Muscle layer of colon (tissue), 2 donors: ENCODE results near the gene HLA-F.

ENCODE experiments used
- H3K27ac ChIP-seq: one replicate; pipeline ENCODE4 v1.7.0; 2013; ENCODE audit warnings: low read depth, mild to moderate bottlenecking, low read length, moderate library complexity
- H3K27me3 ChIP-seq, 2 donors: one replicate each; pipeline ENCODE4 v1.7.0; 2013; ENCODE audit warnings: low read length in 2 of 2, mild to moderate bottlenecking in 2 of 2; ENCODE audit not compliant: insufficient read depth in 2 of 2, control insufficient read depth in 1 of 2
- H3K36me3 ChIP-seq: one replicate; pipeline ENCODE4 v1.7.0; 2013; ENCODE audit warnings: mild to moderate bottlenecking, low read length; ENCODE audit not compliant: insufficient read depth
- H3K4me1 ChIP-seq: one replicate; pipeline ENCODE4 v1.7.0; 2013; ENCODE audit warnings: mild to moderate bottlenecking, low read length; ENCODE audit not compliant: insufficient read depth
- H3K4me3 ChIP-seq, 2 donors: one replicate each; pipeline ENCODE4 v1.7.0; 2013; ENCODE audit warnings: low read length in 2 of 2, low read depth in 1 of 2, mild to moderate bottlenecking in 1 of 2, moderate library complexity in 1 of 2
- H3K9ac ChIP-seq: one replicate; pipeline ENCODE4 v1.7.0; 2013; ENCODE audit warnings: low read length
- H3K9me3 ChIP-seq: one replicate; pipeline ENCODE4 v1.7.0; 2013; ENCODE audit warnings: mild to moderate bottlenecking, low read length
- donor health status: abdominal sarcoma.
- donor health status: Adenocarcinoma of cecum.

HLA-F gene

GRCh38 chr6:29696147-29697125 lies 26.8 kb upstream of the HLA-F start:
- Histone ChIP-seq H3K27me3 (no peaks in the 10 kb centered on the region), H3K9ac (no peak overlapping the region), H3K9me3 (no peaks in the 10 kb centered on the region), H3K4me1 (no peaks in the 10 kb centered on the region), H3K4me3 (no peak overlapping the region), H3K36me3 (no peaks in the 10 kb centered on the region), H3K27ac (no peak overlapping the region)

GRCh38 chr6:29702519-29703103 lies 20.6 kb upstream of the HLA-F start:
- Histone ChIP-seq H3K27me3 (peaks cover 0 to 7% of the 10 kb centered on the region in 2 donors), H3K9ac (no peak overlapping the region), H3K9me3 (no peaks in the 10 kb centered on the region), H3K4me3 (no peak overlapping the region), H3K36me3 (no peaks in the 10 kb centered on the region), H3K27ac (no peak overlapping the region), H3K4me1 (no peaks in the 10 kb centered on the region)

- no peak overlapping the region for H3K27ac ChIP-seq
- no peak overlapping the region for H3K4me3 ChIP-seq
- H3K36me3 ChIP-seq = no peaks in the 10 kb centered on the region
- H3K9me3 ChIP-seq = no peaks in the 10 kb centered on the region
- H3K27me3 ChIP-seq = peaks cover 0 to 7% of the 10 kb centered on the region in 2 donors
- no peak overlapping the region for H3K9ac ChIP-seq
- H3K4me1 ChIP-seq = no peaks in the 10 kb centered on the region
Observed at GRCh38 chr6:29705389-29706231, 17.6 kb upstream of the HLA-F start.

- Histone ChIP-seq H3K9me3 (no peaks in the 10 kb centered on the region), H3K27me3 (no peaks in the 10 kb centered on the region), H3K9ac (no peak overlapping the region), H3K4me3 (no peak overlapping the region), H3K27ac (no peak overlapping the region), H3K4me1 (no peaks in the 10 kb centered on the region), H3K36me3 (no peaks in the 10 kb centered on the region)
Observed at GRCh38 chr6:29708432-29709179, 14.6 kb upstream of the HLA-F start.

GRCh38 chr6:29709188-29709587 lies 14.0 kb upstream of the HLA-F start:
- Histone ChIP-seq H3K4me3 (no peak overlapping the region), H3K27ac (no peak overlapping the region), H3K9ac (no peak overlapping the region), H3K4me1 (no peaks in the 10 kb centered on the region), H3K9me3 (no peaks in the 10 kb centered on the region), H3K27me3 (no peaks in the 10 kb centered on the region), H3K36me3 (no peaks in the 10 kb centered on the region)

GRCh38 chr6:29710281-29710941 lies 12.8 kb upstream of the HLA-F start:
- no peak overlapping the region for H3K27ac ChIP-seq
- no peaks in the 10 kb centered on the region for H3K9me3 ChIP-seq
- H3K4me3 ChIP-seq = no peak overlapping the region
- no peaks in the 10 kb centered on the region for H3K27me3 ChIP-seq
- no peak overlapping the region for H3K9ac ChIP-seq
- no peaks in the 10 kb centered on the region for H3K36me3 ChIP-seq
- H3K4me1 ChIP-seq = no peaks in the 10 kb centered on the region

- Histone ChIP-seq H3K36me3 (peaks cover 6% of the 10 kb centered on the region), H3K4me3 (no peak overlapping the region), H3K27ac (no peak overlapping the region), H3K9ac (no peak overlapping the region), H3K27me3 (no peaks in the 10 kb centered on the region), H3K9me3 (no peaks in the 10 kb centered on the region), H3K4me1 (peaks cover 10% of the 10 kb centered on the region)
Observed at GRCh38 chr6:29720863-29721262, 2.4 kb upstream of the HLA-F start.

GRCh38 chr6:29723666-29724588 lies 693 bp downstream of the HLA-F start:
- Histone ChIP-seq H3K27me3 (no peaks in the 10 kb centered on the region), H3K27ac (peak overlapping the region; percentile 39), H3K4me1 (peaks cover 10% of the 10 kb centered on the region), H3K9me3 (no peaks in the 10 kb centered on the region), H3K9ac (peak overlapping the region; percentile 71), H3K36me3 (peaks cover 6% of the 10 kb centered on the region), H3K4me3 (peak overlapping the region; percentile 59 to 80)

GRCh38 chr6:29724937-29725869 lies 2.0 kb downstream of the HLA-F start:
- peak overlapping the region in 1 of 2 donors; percentile 80 for H3K4me3 ChIP-seq
- no peak overlapping the region for H3K9ac ChIP-seq
- peaks cover 10% of the 10 kb centered on the region for H3K4me1 ChIP-seq
- no peaks in the 10 kb centered on the region for H3K27me3 ChIP-seq
- no peaks in the 10 kb centered on the region for H3K9me3 ChIP-seq
- H3K27ac ChIP-seq = no peak overlapping the region
- peaks cover 6% of the 10 kb centered on the region for H3K36me3 ChIP-seq
